B cell (primary cell): ENCODE measurements around the gene SPACA1. TPM values are rescaled to one million over a fixed set of nuclear protein-coding genes. Genes with fewer than 3 reads are reported as not detected.

Experiments used
- ATAC-seq: fragments of 200-7000 bp; cut with Tn5 transposase; one replicate; pipeline ENCODE4 v1.10.0; 2021; ENCODE audit warnings: low read depth, mild to moderate bottlenecking, moderate number of reproducible peaks, moderate library complexity
- CTCF ChIA-PET: fragments of 350-600 bp; sonication (Branson Sonifier 250); formaldehyde crosslinking; loops from one replicate; lab custom pipeline; 2021; ENCODE audit warnings: antibody characterized with exemption, inconsistent platforms; lab: Charles Lee
- POLR2A ChIA-PET: fragments of 350-600 bp; sonication (Branson Sonifier 250); formaldehyde crosslinking; loops from one replicate; lab custom pipeline; 2021; ENCODE audit warnings: antibody characterized with exemption; lab: Charles Lee
- DNase-seq: peaks from one replicate; pipeline ENCODE4 v3.0.0; 2013
- H2AFZ ChIP-seq: 2 replicates; pipeline ENCODE4 v1.6.1; 2012; ENCODE audit warnings: mild to moderate bottlenecking, low read depth, low read length; ENCODE audit not compliant: insufficient read depth, poor library complexity, severe bottlenecking
- H3K27ac ChIP-seq, 2 donors: 1 replicate in 1 of 2; 2 replicates in 1 of 2; pipeline ENCODE4 v1.5.1; 2012 to 2013; ENCODE audit warnings: low read length in 2 of 2, mild to moderate bottlenecking in 2 of 2, moderate library complexity in 1 of 2
- H3K27me3 ChIP-seq, 4 experiments: fragments of 200-600 bp in 1 of 4; sonication (generic) in 1 of 4; replicated peaks in 1 of 4; 1 replicate in 2 of 4; 2 replicates in 2 of 4; pipeline versions ENCODE4 v1.6.1 to v1.7.0; 2013 to 2016; ENCODE audit warnings: low read length in 3 of 4, mild to moderate bottlenecking in 2 of 4, mixed read lengths in 1 of 4, moderate library complexity in 1 of 4; ENCODE audit not compliant: insufficient read depth in 4 of 4, control insufficient read depth in 3 of 4; ENCODE audit errors: control extremely low read depth in 1 of 4
- H3K36me3 ChIP-seq, 2 experiments: replicated peaks in 1 of 2; 1 replicate in 1 of 2; 2 replicates in 1 of 2; pipeline versions ENCODE4 v1.6.1 to v1.7.1; 2013; ENCODE audit warnings: low read length in 1 of 2; ENCODE audit not compliant: insufficient read depth in 2 of 2, control insufficient read depth in 1 of 2; ENCODE audit errors: control extremely low read depth in 1 of 2, extremely low read depth in 1 of 2
- H3K4me1 ChIP-seq, 2 donors: fragments of 200-600 bp in 1 of 2; sonication (generic) in 1 of 2; 1 replicate in 1 of 2; 2 replicates in 1 of 2; pipeline versions ENCODE4 v1.5.1 to v1.6.1; 2013 to 2017; ENCODE audit warnings: low read length in 2 of 2; ENCODE audit not compliant: control insufficient read depth in 2 of 2, insufficient read depth in 2 of 2
- H3K4me2 ChIP-seq: replicated peaks from 2 replicates; pipeline ENCODE3; 2012; ENCODE audit warnings: mild to moderate bottlenecking, low read depth, low read length; ENCODE audit not compliant: poor library complexity, severe bottlenecking
- H3K4me3 ChIP-seq, 5 experiments: fragments of 200-600 bp in 1 of 5; sonication (generic) in 1 of 5; 1 replicate in 3 of 5; 2 replicates in 2 of 5; pipeline versions ENCODE4 v1.5.1 to v1.7.0; 2011 to 2016; ENCODE audit warnings: low read length in 4 of 5, mild to moderate bottlenecking in 4 of 5, low read depth in 2 of 5, control low read depth in 1 of 5, moderate library complexity in 1 of 5; ENCODE audit not compliant: insufficient read depth in 1 of 5; ENCODE audit errors: control extremely low read depth in 1 of 5, extremely low read depth in 1 of 5
- H3K79me2 ChIP-seq: fragments of 200-600 bp; sonication (generic); one replicate; pipeline ENCODE4 v1.6.0; 2016; ENCODE audit warnings: low read length; ENCODE audit not compliant: control insufficient read depth, insufficient read depth
- H3K9ac ChIP-seq: fragments of 200-600 bp; sonication (generic); 2 replicates; pipeline ENCODE4 v1.6.1; 2017; ENCODE audit warnings: mild to moderate bottlenecking, low read length, moderate library complexity
- H3K9me3 ChIP-seq, 3 donors: one replicate each; pipeline versions ENCODE4 v1.6.1 to v1.7.1; 2013; ENCODE audit warnings: low read length in 2 of 3; ENCODE audit not compliant: control insufficient read depth in 2 of 3, insufficient read depth in 1 of 3; ENCODE audit errors: control extremely low read depth in 1 of 3
- H4K20me1 ChIP-seq: 2 replicates; pipeline ENCODE4 v1.6.0; 2012; ENCODE audit warnings: mild to moderate bottlenecking, low read length; ENCODE audit not compliant: insufficient read depth, control insufficient read depth, poor library complexity, severe bottlenecking
- H3K27ac Mint-ChIP-seq: one replicate; pipeline ENCODE4 v1.8.0; 2021; ENCODE audit warnings: mixed read lengths
- H3K27me3 Mint-ChIP-seq: one replicate; pipeline ENCODE4 v1.8.0; 2021; ENCODE audit warnings: mixed read lengths
- H3K4me1 Mint-ChIP-seq: one replicate; pipeline ENCODE4 v1.8.0; 2021; ENCODE audit warnings: mixed read lengths
- H3K4me3 Mint-ChIP-seq: one replicate; pipeline ENCODE4 v1.8.0; 2021; ENCODE audit warnings: mixed read lengths
- H3K9me3 Mint-ChIP-seq: one replicate; pipeline ENCODE4 v1.8.0; 2022; ENCODE audit warnings: mixed read lengths; ENCODE audit not compliant: insufficient read depth
- CTCF ChIP-seq: fragments of 200-600 bp; IDR thresholded peaks from one replicate; pipeline ENCODE4 v1.8.0; 2022; ENCODE audit warnings: antibody characterized with exemption, mild to moderate bottlenecking
- EZH2 ChIP-seq: IDR thresholded peaks from 2 replicates; pipeline ENCODE4 v1.6.1; 2012; ENCODE audit warnings: borderline replicate concordance, low read depth, mild to moderate bottlenecking, moderate library complexity, low read length; ENCODE audit not compliant: insufficient read depth, poor library complexity, severe bottlenecking
- WGBS: methylation state at CpG from one replicate; pipeline ENCODE4 v1.1.5; 2013; ENCODE audit warnings: missing lambda C conversion rate; ENCODE audit not compliant: insufficient coverage; 5-methylcytosine and 5-hydroxymethylcytosine counted together
- intact Hi-C: fragments of 100-400 bp; cut with micrococcal nuclease; formaldehyde crosslinking; loops from one replicate; pipeline ENCODE4 v1.10.0; 2022
- polyA plus RNA-seq: library from polyadenylated mRNA; depleted of rRNA; stranded (reverse); fragments of >200 nt; gene quantifications from 2 replicates; pipeline ENCODE4 v1.2.3, GENCODE V29; 2012
- total RNA-seq, 2 donors: library from RNA; stranded (reverse); fragments of 120-200 nt in 1 of 2; gene quantifications; 1 replicate in 1 of 2; 2 replicates in 1 of 2; pipeline versions ENCODE4 v1.2.3 to v1.2.4, GENCODE V29; 2013 to 2022

The SPACA1 gene
- total and polyA plus RNA-seq, 2 donors (not counting 1 experiment from before 2014, with no cell fraction given): not detected

- intact Hi-C loops: no loop called here
- no peaks in the 10 kb centered on the region for H3K36me3 ChIP-seq
- Mint-ChIP-seq H3K27ac (no peak overlapping the region), H3K4me3 (no peak overlapping the region), H3K9me3 (no peaks in the 10 kb centered on the region), H3K4me1 (peaks cover 4% of the 10 kb centered on the region), H3K27me3 (no peaks in the 10 kb centered on the region)
- peaks cover 0 to 4% (median 0%) of the 10 kb centered on the region in 4 experiments for H3K27me3 ChIP-seq
- no peak for DNase-seq
- CTCF ChIA-PET: interaction anchor here (0.8 kb wide), 1 partner anchor 103 kb away, joined by 4 read pairs; no protein-coding TSS in a partner anchor
- H3K79me2 ChIP-seq: no peaks in the 10 kb centered on the region
- TF ChIP-seq CTCF (no peak), EZH2 (no peak)
- no peak overlapping the region for H3K4me3 ChIP-seq
- no CpG with 5 or more reads among the region's 3 CpGs for WGBS
- no peak overlapping the region for H3K9ac ChIP-seq
- ATAC-seq: no peak
- H4K20me1 ChIP-seq: no peaks in the 10 kb centered on the region
- H3K4me2 ChIP-seq: no peak overlapping the region
- POLR2A ChIA-PET: interaction anchor here (0.7 kb wide), 1 partner anchor 82 kb away, joined by 3 read pairs; no protein-coding TSS in a partner anchor
- H3K4me1 ChIP-seq: no peaks in the 10 kb centered on the region
- H3K9me3 ChIP-seq: peaks cover 0 to under 1% (median 0%) of the 10 kb centered on the region in 3 donors
- no peak overlapping the region for H2AFZ ChIP-seq
- H3K27ac ChIP-seq: no peak overlapping the region
These were observed 29.7 kb downstream of the SPACA1 start for GRCh38 chr6:88077305-88077704.

GRCh38 chr6:88086792-88087191 is 39.2 kb downstream of the SPACA1 start:
- intact Hi-C loops: no loop called here
- H3K4me2 ChIP-seq: no peak overlapping the region
- peaks cover 3% of the 10 kb centered on the region for H3K9me3 Mint-ChIP-seq
- no peak overlapping the region for H3K4me3 ChIP-seq
- no peak overlapping the region for H3K4me3 Mint-ChIP-seq
- ATAC-seq (no peak), DNase-seq (no peak)
- H3K36me3 ChIP-seq: no peaks in the 10 kb centered on the region
- H4K20me1 ChIP-seq: no peaks in the 10 kb centered on the region
- no peak overlapping the region for H3K9ac ChIP-seq
- no peak overlapping the region for H2AFZ ChIP-seq
- H3K27ac Mint-ChIP-seq: no peak overlapping the region
- H3K79me2 ChIP-seq: no peaks in the 10 kb centered on the region
- no peaks in the 10 kb centered on the region for H3K27me3 Mint-ChIP-seq
- H3K4me1 ChIP-seq: no peaks in the 10 kb centered on the region
- H3K4me1 Mint-ChIP-seq: no peaks in the 10 kb centered on the region
- ChIA-PET CTCF (interaction anchor here (0.6 to 1.7 kb wide), 3 partner anchors 151 to 916 kb away, joined by 3 to 6 read pairs (median 4); no protein-coding TSS in a partner anchor), POLR2A (no interaction called here)
- TF ChIP-seq EZH2: no peak
- no peak for TF ChIP-seq CTCF
- no peak overlapping the region for H3K27ac ChIP-seq
- H3K27me3 ChIP-seq: peaks cover 0 to 8% (median 0%) of the 10 kb centered on the region in 4 experiments
- H3K9me3 ChIP-seq: peaks cover 0 to 12% (median 3%) of the 10 kb centered on the region in 3 donors
- WGBS: 82% methylated on average over 1 of the region's 2 CpGs
